H1 (cell line): ENCODE results near the gene SCN2B. TPM values are rescaled to one million over a fixed set of nuclear protein-coding genes. Genes with fewer than 3 reads are reported as not detected.

Experiments used
- CTCF ChIA-PET: fragments of 300-600 bp; sonication (Branson Sonifier 250); formaldehyde crosslinking; loops from one replicate; lab custom pipeline; 2021; ENCODE audit not compliant: partially characterized antibody; lab: Charles Lee
- POLR2A ChIA-PET: fragments of 300-600 bp; sonication (Branson Sonifier 250); formaldehyde crosslinking; loops from one replicate; lab custom pipeline; 2021; ENCODE audit warnings: inconsistent platforms; ENCODE audit not compliant: partially characterized antibody; lab: Charles Lee
- DNase-seq, 2 experiments: peaks; one replicate each; pipeline versions ENCODE4 v3.0.0 to v3.0.0-alpha.2; 2010 to 2022; ENCODE audit warnings: low spot score in 2 of 2, low read depth in 1 of 2, mixed read lengths in 1 of 2
- FAIRE-seq: peaks from 2 replicates; lab custom pipeline; 2011; peaks lifted over from hg19 to GRCh38; lab: Jason Lieb, UNC
- H2AFZ ChIP-seq: 2 replicates; pipeline ENCODE4 v1.8.1; 2012; ENCODE audit warnings: low read length, inconsistent platforms
- H2AK5ac ChIP-seq: 2 replicates; pipeline ENCODE4 v1.6.1; 2013; ENCODE audit warnings: low read depth, low read length
- H2BK120ac ChIP-seq: replicated peaks from 2 replicates; pipeline ENCODE3; 2013; ENCODE audit warnings: low read depth, low read length, inconsistent platforms
- H2BK12ac ChIP-seq: 2 replicates; pipeline ENCODE4 v1.6.1; 2013; ENCODE audit warnings: low read depth, low read length
- H2BK15ac ChIP-seq: 2 replicates; pipeline ENCODE4 v1.6.1; 2013; ENCODE audit warnings: low read length
- H2BK20ac ChIP-seq: 2 replicates; pipeline ENCODE4 v1.6.1; 2013; ENCODE audit warnings: low read length
- H2BK5ac ChIP-seq: 2 replicates; pipeline ENCODE4 v1.6.1; 2013; ENCODE audit warnings: low read depth, low read length
- H3K14ac ChIP-seq: 2 replicates; pipeline ENCODE4 v1.6.1; 2013; ENCODE audit warnings: inconsistent platforms; ENCODE audit not compliant: insufficient read length
- H3K18ac ChIP-seq: 2 replicates; pipeline ENCODE4 v1.6.1; 2013; ENCODE audit warnings: low read length; ENCODE audit errors: extremely low read depth
- H3K23ac ChIP-seq: 2 replicates; pipeline ENCODE4 v1.6.1; 2013; ENCODE audit warnings: inconsistent platforms; ENCODE audit not compliant: insufficient read length
- H3K23me2 ChIP-seq: 2 replicates; pipeline ENCODE4 v1.6.1; 2013; ENCODE audit warnings: low read depth, low read length
- H3K27ac ChIP-seq: 2 replicates; pipeline ENCODE4 v1.6.1; 2011; ENCODE audit warnings: low read depth, low read length, inconsistent platforms
- H3K27me3 ChIP-seq, 4 experiments: replicated peaks in 1 of 4; 1 replicate in 1 of 4; 2 replicates in 3 of 4; pipeline versions ENCODE4 v1.6.1 to v1.8.1; 2011 to 2013; ENCODE audit warnings: low read length in 3 of 4, mild to moderate bottlenecking in 3 of 4, inconsistent platforms in 2 of 4, mixed read lengths in 2 of 4, moderate library complexity in 1 of 4; ENCODE audit not compliant: control insufficient read depth in 3 of 4, insufficient read depth in 3 of 4; ENCODE audit errors: extremely low read depth in 1 of 4
- H3K36me3 ChIP-seq, 4 experiments: 2 replicates each; pipeline versions ENCODE4 v1.6.1 to v1.8.1; 2011 to 2013; ENCODE audit warnings: mild to moderate bottlenecking in 4 of 4, low read length in 3 of 4, moderate library complexity in 2 of 4, control low read depth in 1 of 4, inconsistent platforms in 1 of 4; ENCODE audit not compliant: insufficient read depth in 4 of 4, control insufficient read depth in 2 of 4
- H3K4ac ChIP-seq: replicated peaks from 2 replicates; pipeline ENCODE3; 2013; ENCODE audit warnings: low read length, low read depth, mixed read lengths, inconsistent platforms; ENCODE audit not compliant: insufficient read length
- H3K4me1 ChIP-seq, 4 experiments: replicated peaks in 1 of 4; 1 replicate in 1 of 4; 2 replicates in 3 of 4; pipeline versions ENCODE4 v1.6.1 to v1.8.1; 2011 to 2013; ENCODE audit warnings: low read length in 3 of 4, inconsistent platforms in 2 of 4, mixed read lengths in 1 of 4; ENCODE audit not compliant: insufficient read depth in 4 of 4, control insufficient read depth in 3 of 4
- H3K4me2 ChIP-seq, 2 experiments: 2 replicates each; pipeline versions ENCODE4 v1.6.1 to v1.8.1; 2011 to 2013; ENCODE audit warnings: low read depth in 2 of 2, low read length in 2 of 2, control low read depth in 1 of 2, inconsistent platforms in 1 of 2, mild to moderate bottlenecking in 1 of 2; ENCODE audit not compliant: insufficient read depth in 1 of 2
- H3K4me3 ChIP-seq, 4 experiments: fragments of 200-600, 300-600 bp in 1 of 4; sonication (generic), shearing (Covaris generic), sonication (Bioruptor Twin) in 1 of 4; 2 replicates each; pipeline versions ENCODE4 v1.5.1 to v1.8.1; 2011 to 2016; ENCODE audit warnings: low read length in 4 of 4, low read depth in 3 of 4, control low read depth in 2 of 4, inconsistent platforms in 2 of 4, mild to moderate bottlenecking in 2 of 4, mixed read lengths in 1 of 4, moderate library complexity in 1 of 4; ENCODE audit not compliant: insufficient read depth in 2 of 4; ENCODE audit errors: extremely low read depth in 1 of 4
- H3K56ac ChIP-seq: replicated peaks from 2 replicates; pipeline ENCODE3; 2013; ENCODE audit warnings: low read depth, mild to moderate bottlenecking, mixed read lengths, low read length, inconsistent platforms; ENCODE audit not compliant: insufficient read length
- H3K79me1 ChIP-seq: 2 replicates; pipeline ENCODE4 v1.6.1; 2013; ENCODE audit warnings: low read depth, low read length, control low read depth
- H3K79me2 ChIP-seq, 2 experiments: 2 replicates each; pipeline versions ENCODE4 v1.6.1 to v1.8.1; 2012 to 2013; ENCODE audit warnings: low read length in 2 of 2, mild to moderate bottlenecking in 2 of 2, inconsistent platforms in 1 of 2; ENCODE audit not compliant: insufficient read depth in 2 of 2, control insufficient read depth in 1 of 2
- H3K9ac ChIP-seq, 4 experiments: replicated peaks in 1 of 4; 1 replicate in 1 of 4; 2 replicates in 3 of 4; pipeline versions ENCODE4 v1.6.1 to v1.8.1; 2011 to 2013; ENCODE audit warnings: low read depth in 3 of 4, low read length in 3 of 4, control low read depth in 2 of 4, mild to moderate bottlenecking in 2 of 4, moderate library complexity in 2 of 4, inconsistent platforms in 1 of 4; ENCODE audit errors: extremely low read depth in 1 of 4
- H3K9me3 ChIP-seq, 2 experiments: 2 replicates each; pipeline versions ENCODE4 v1.6.1 to v1.8.1; 2012 to 2013; ENCODE audit warnings: mild to moderate bottlenecking in 2 of 2, moderate library complexity in 2 of 2, control low read depth in 1 of 2, inconsistent platforms in 1 of 2, low read depth in 1 of 2, low read length in 1 of 2, mixed read lengths in 1 of 2; ENCODE audit not compliant: insufficient read depth in 2 of 2
- H4K20me1 ChIP-seq, 2 experiments: replicated peaks in 1 of 2; 2 replicates each; pipeline versions ENCODE3 to v1.8.1; 2011 to 2013; ENCODE audit warnings: inconsistent platforms in 2 of 2, low read length in 2 of 2, mild to moderate bottlenecking in 1 of 2; ENCODE audit not compliant: insufficient read depth in 2 of 2, control insufficient read depth in 1 of 2
- H4K5ac ChIP-seq: 2 replicates; pipeline ENCODE4 v1.6.1; 2013; ENCODE audit warnings: low read length, low read depth, mixed read lengths, inconsistent platforms; ENCODE audit not compliant: insufficient read length
- H4K8ac ChIP-seq: 2 replicates; pipeline ENCODE4 v1.8.0; 2013; ENCODE audit warnings: mild to moderate bottlenecking, moderate library complexity, low read length, inconsistent platforms; ENCODE audit not compliant: insufficient read depth; ENCODE audit errors: extremely low read depth
- H4K91ac ChIP-seq: replicated peaks from 2 replicates; pipeline ENCODE3; 2013; ENCODE audit warnings: low read length, mixed read lengths, inconsistent platforms; ENCODE audit not compliant: insufficient read length
- BACH1 ChIP-seq: IDR thresholded peaks from 2 replicates; pipeline ENCODE4 v1.6.1; 2012; ENCODE audit warnings: low read length, improper control_type of control experiment
- FOSL1 ChIP-seq: IDR thresholded peaks from 2 replicates; pipeline ENCODE4 v1.6.1; 2011; ENCODE audit warnings: mild to moderate bottlenecking, low read depth, low read length, moderate library complexity; ENCODE audit not compliant: insufficient read depth
- HDAC6 ChIP-seq: IDR thresholded peaks from one replicate; pipeline ENCODE4 v1.7.1; 2012; ENCODE audit warnings: low read depth, mild to moderate bottlenecking, inconsistent platforms, low read length, moderate library complexity
- JUN ChIP-seq: IDR thresholded peaks from 2 replicates; pipeline ENCODE4 v1.6.1; 2011; ENCODE audit warnings: low read depth, mild to moderate bottlenecking, improper control_type of control experiment, low read length
- KDM4A ChIP-seq: IDR thresholded peaks from one replicate; pipeline ENCODE4 v1.7.1; 2012; ENCODE audit warnings: low read depth, mild to moderate bottlenecking, moderate library complexity, low read length, inconsistent platforms; ENCODE audit not compliant: severe bottlenecking
- NRF1 ChIP-seq: IDR thresholded peaks from 2 replicates; pipeline ENCODE4 v1.6.1; 2011; ENCODE audit warnings: mild to moderate bottlenecking, low read depth, low read length, improper control_type of control experiment
- POLR2AphosphoS5 ChIP-seq: IDR thresholded peaks from 2 replicates; pipeline ENCODE4 v1.6.1; 2011; ENCODE audit warnings: low read depth, low read length
- POU5F1 ChIP-seq: IDR thresholded peaks from 2 replicates; pipeline ENCODE4 v1.6.1; 2011; ENCODE audit warnings: low read depth, mild to moderate bottlenecking, low read length, moderate library complexity
- RAD21 ChIP-seq, 2 experiments: IDR thresholded peaks in 1 of 2; conservative IDR thresholded peaks in 1 of 2; 2 replicates each; pipeline ENCODE4 v1.6.1; 2011; ENCODE audit warnings: low read depth in 2 of 2, low read length in 2 of 2, improper control_type of control experiment in 1 of 2, inconsistent platforms in 1 of 2, mild to moderate bottlenecking in 1 of 2, moderate library complexity in 1 of 2
- RXRA ChIP-seq: IDR thresholded peaks from 2 replicates; pipeline ENCODE4 v1.6.1; 2011; ENCODE audit warnings: low read depth, mild to moderate bottlenecking, low read length, moderate library complexity; ENCODE audit not compliant: insufficient read depth
- SP1 ChIP-seq: IDR thresholded peaks from 2 replicates; pipeline ENCODE4 v1.6.1; 2011; ENCODE audit warnings: low read depth, low read length
- SRF ChIP-seq: IDR thresholded peaks from 2 replicates; pipeline ENCODE4 v1.6.1; 2011; ENCODE audit warnings: mild to moderate bottlenecking, low read depth, low read length, moderate library complexity
- YY1 ChIP-seq: IDR thresholded peaks from 2 replicates; pipeline ENCODE4 v1.6.1; 2011; ENCODE audit warnings: low read depth, mild to moderate bottlenecking, low read length
- WGBS, 2 experiments: shearing (Covaris generic) in 1 of 2; methylation state at CpG; one replicate each; pipeline versions ENCODE4 v1.1.6 to v1.1.7; 2013 to 2015; ENCODE audit warnings: low lambda C conversion rate in 2 of 2, mixed read lengths in 2 of 2, inconsistent platforms in 1 of 2, low coverage in 1 of 2, missing lambda C conversion rate in 1 of 2; ENCODE audit not compliant: insufficient replicate concordance in 2 of 2, insufficient coverage in 1 of 2, insufficient read length in 1 of 2; ENCODE audit errors: extremely low coverage in 1 of 2, missing lambda C conversion rate in 1 of 2; 5-methylcytosine and 5-hydroxymethylcytosine counted together
- polyA plus RNA-seq, 7 experiments: library from polyadenylated mRNA; depleted of rRNA in 3 of 7; stranded (reverse) in 5 of 7; unstranded in 2 of 7; fragments of >200 nt in 5 of 7; fragments of 200-250 nt in 2 of 7; gene quantifications; 1 replicate in 5 of 7; 2 replicates in 1 of 7; 4 replicates in 1 of 7; pipeline versions ENCODE4 v1.2.1 to v1.2.3, GENCODE V29; 2011 to 2013; ENCODE audit warnings: missing spikeins in 2 of 7, mixed read lengths in 2 of 7
- total RNA-seq: library from RNA; stranded (reverse); fragmentation: NEBNext Ultra II Directional; extraction: Animal tissue kit (Norgen Biotek cat#: 25700); gene quantifications from 2 replicates; pipeline ENCODE4 v1.2.1, GENCODE V29; 2021

The SCN2B gene
- total and polyA plus RNA-seq, 2 of the 8 experiments (the other 6 are each of a cell fraction or from before 2014, with no cell fraction given): 0.14 to 0.24 TPM

DNA sequence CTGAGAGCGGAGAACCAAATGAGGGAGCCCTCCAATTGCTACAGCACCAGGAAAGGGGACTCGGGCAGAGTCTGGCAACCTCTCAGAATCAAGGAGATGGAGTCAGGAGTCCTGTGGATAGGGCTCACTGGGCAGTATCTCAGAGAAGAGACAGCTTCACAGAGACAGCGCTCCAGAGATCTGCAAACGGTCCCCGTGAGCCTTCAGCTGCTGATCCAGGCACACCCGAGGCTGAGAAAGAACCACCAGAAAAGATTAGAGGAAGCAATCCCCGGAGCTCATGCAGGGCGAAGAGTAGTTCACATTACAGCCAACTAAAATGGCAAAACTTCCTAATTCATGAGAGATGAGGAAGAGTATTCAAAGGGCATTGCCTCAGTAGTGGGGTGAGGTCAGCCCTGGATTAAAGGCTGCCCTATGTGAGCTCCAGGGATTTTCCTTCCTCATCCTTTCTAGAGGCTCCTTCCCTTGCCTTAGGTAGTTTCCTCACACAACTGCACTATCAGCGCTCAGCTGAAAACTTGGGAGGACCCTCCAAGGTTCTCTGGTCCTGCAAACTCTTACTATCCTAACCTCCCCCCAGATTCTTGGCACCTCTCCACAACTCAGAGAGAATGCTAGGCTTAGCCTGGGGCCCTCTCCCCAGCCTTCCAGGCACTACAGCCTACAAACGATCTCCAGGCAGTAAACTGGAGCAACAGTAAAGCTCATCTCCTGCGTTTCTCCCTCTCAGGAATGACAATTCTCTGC is 47.5 kb downstream of the SCN2B start:
- Histone ChIP-seq H3K4me1 (peaks cover 0 to 2% (median 0%) of the 10 kb centered on the region in 4 experiments; a peak in 1 of 7 replicates), H3K36me3 (no peaks in the 10 kb centered on the region), H3K4me3 (no peak overlapping the region), H3K14ac (no peak overlapping the region), H3K18ac (no peak overlapping the region), H3K79me1 (no peaks in the 10 kb centered on the region), H4K5ac (no peak overlapping the region), H3K4ac (no peak overlapping the region), H4K20me1 (no peaks in the 10 kb centered on the region), H3K56ac (no peak overlapping the region), H4K8ac (no peak overlapping the region), H2AFZ (no peak overlapping the region), H3K23me2 (no peaks in the 10 kb centered on the region; the same call in 1 of the 2 replicates), H2BK12ac (no peak overlapping the region), H3K4me2 (no peak overlapping the region), H2BK120ac (no peak overlapping the region), H2BK5ac (no peak overlapping the region), H3K79me2 (no peaks in the 10 kb centered on the region), H2BK15ac (no peak overlapping the region), H3K9me3 (no peaks in the 10 kb centered on the region), H4K91ac (no peak overlapping the region), H3K23ac (no peak overlapping the region), H2AK5ac (no peak overlapping the region), H2BK20ac (no peak overlapping the region), H3K27me3 (no peaks in the 10 kb centered on the region), H3K27ac (no peak overlapping the region), H3K9ac (no peak overlapping the region)
- CTCF ChIA-PET: interaction anchor here (0.7 to 1.7 kb wide), 8 partner anchors 9 to 320 kb away, joined by 3 to 7 read pairs (median 3); no protein-coding TSS in a partner anchor
- DNase-seq (no peak), FAIRE-seq (no peak)
- POLR2A ChIA-PET: interaction anchor here (0.9 kb wide), 1 partner anchor 56 kb away, joined by 3 read pairs; no protein-coding TSS in a partner anchor
- WGBS, 2 experiments: 91% methylated on average over 11 of the region's 11 CpGs; no CpG with 5 or more reads in 1 of the 2 experiments
- TF ChIP-seq BACH1: no peak
- TF ChIP-seq YY1: no peak
- TF ChIP-seq SP1: no peak
- TF ChIP-seq SRF: no peak
- no peak for TF ChIP-seq NRF1
- no peak for TF ChIP-seq POLR2AphosphoS5
- TF ChIP-seq KDM4A: no peak
- TF ChIP-seq POU5F1: no peak
- TF ChIP-seq RAD21 (IDR thresholded peaks at IDR 0.05 in 1 of 2, conservative IDR thresholded peaks at IDR 0.05 in 1 of 2; ENCODE audit: low read depth in 2 of 2, low read length in 2 of 2): no peak
- no peak for TF ChIP-seq JUN
- no peak for TF ChIP-seq FOSL1
- TF ChIP-seq HDAC6: no peak
- no peak for TF ChIP-seq RXRA
